Thoracic aorta (tissue), 2 donors: ENCODE data around the gene REC8. TPM values are rescaled to one million over a fixed set of nuclear protein-coding genes. Genes with fewer than 3 reads are reported as not detected.
"Not testable (repeated sequence)": the region's sequence is repeated elsewhere in the genome, so short reads cannot be mapped to it uniquely, and the experiment has no call there.

Experiments
- ATAC-seq: fragments of 150-250 bp; one replicate; pipeline ENCODE4 v1.8.0; 2017; ENCODE audit warnings: low read depth; ENCODE audit not compliant: insufficient number of reproducible peaks, low FRiP score
- DNase-seq: peaks from one replicate; pipeline ENCODE4 v3.0.0-alpha.2; 2020; ENCODE audit warnings: low spot score
- H3K27ac ChIP-seq, 2 donors: fragments of 200-600 bp; sonication (generic); 1 replicate in 1 of 2; 2 replicates in 1 of 2; pipeline ENCODE4 v1.5.1; 2016; ENCODE audit warnings: mild to moderate bottlenecking in 2 of 2, moderate library complexity in 2 of 2
- H3K27me3 ChIP-seq: fragments of 200-600 bp; sonication (generic); replicated peaks from 2 replicates; pipeline ENCODE4 v1.6.0; 2016; ENCODE audit warnings: mild to moderate bottlenecking; ENCODE audit not compliant: insufficient read depth
- H3K36me3 ChIP-seq: fragments of 200-600 bp; sonication (generic); one replicate; pipeline ENCODE4 v1.5.1; 2016
- H3K4me1 ChIP-seq, 2 donors: fragments of 200-600 bp; sonication (generic); 1 replicate in 1 of 2; 2 replicates in 1 of 2; pipeline versions ENCODE4 v1.5.1 to v1.6.0; 2016; ENCODE audit warnings: low read depth in 2 of 2, mild to moderate bottlenecking in 1 of 2; ENCODE audit not compliant: control insufficient read depth in 1 of 2
- H3K4me3 ChIP-seq: fragments of 200-600 bp; sonication (generic); 2 replicates; pipeline ENCODE4 v1.5.1; 2016; ENCODE audit warnings: mild to moderate bottlenecking
- H3K9me3 ChIP-seq: fragments of 200-600 bp; sonication (generic); 2 replicates; pipeline ENCODE4 v1.5.1; 2016
- CTCF ChIP-seq: fragments of 200-600 bp; sonication (generic); IDR thresholded peaks from one replicate; pipeline ENCODE4 v1.5.1; 2019; ENCODE audit warnings: antibody characterized with exemption
- total RNA-seq, 2 donors: library from RNA; depleted of rRNA; stranded (reverse); fragments of >200 nt; gene quantifications; one replicate each; pipeline versions ENCODE4 v1.1.0 to v1.2.3, GENCODE V29; 2016

REC8 gene
- total RNA-seq, 2 donors from 2014 or later: 13.1 to 23.6 TPM

GRCh38 chr14:24212924-24213865, 41.3 kb downstream of the REC8 start, which contains the start of gene CHMP4A:
Gene CHMP4A, minus strand, starts transcription at chr14:24213488. Its CDS starts 49 bp downstream, at chr14:24213439.
- DNase-seq: peak; percentile 97
- Histone ChIP-seq H3K4me1 (peaks cover 19 to 36% of the 10 kb centered on the region in 2 donors), H3K4me3 (peak within 1 kb of the TSS; percentile 89), H3K9me3 (no peaks in the 10 kb centered on the region), H3K27me3 (no peaks in the 10 kb centered on the region), H3K27ac (peak within 1 kb of the TSS; percentile 95 to 97), H3K36me3 (peaks cover 22% of the 10 kb centered on the region)
- TF ChIP-seq CTCF: peak; percentile 12
- ATAC-seq: peak; percentile 84

GRCh38 chr14:24213866-24214662, 42.2 kb downstream of the REC8 start:
- no peak for DNase-seq
- peaks cover 19% of the 10 kb centered on the region for H3K36me3 ChIP-seq
- no peaks in the 10 kb centered on the region for H3K27me3 ChIP-seq
- peak overlapping the region; percentile 89 for H3K4me3 ChIP-seq
- TF ChIP-seq CTCF: no peak
- H3K9me3 ChIP-seq: no peaks in the 10 kb centered on the region
- ATAC-seq: no peak
- peak overlapping the region; percentile 95 to 97 for H3K27ac ChIP-seq
- H3K4me1 ChIP-seq: peaks cover 19 to 36% of the 10 kb centered on the region in 2 donors

GRCh38 chr14:24215495-24216344, 43.8 kb downstream of the REC8 start, which contains the start of gene MDP1:
Gene MDP1, minus strand, starts transcription at chr14:24216066. Its CDS starts 111 bp downstream, at chr14:24215955.
- Histone ChIP-seq H3K9me3 (no peaks in the 10 kb centered on the region), H3K27ac (peak within 1 kb of the TSS; percentile 90 to 94), H3K27me3 (no peaks in the 10 kb centered on the region), H3K36me3 (peaks cover 8% of the 10 kb centered on the region), H3K4me1 (peaks cover 19 to 36% of the 10 kb centered on the region in 2 donors), H3K4me3 (peak within 1 kb of the TSS; percentile 97)
- ATAC-seq: peak; percentile 50
- peak; percentile 32 for TF ChIP-seq CTCF
- DNase-seq: peak; percentile 47

GRCh38 chr14:24216345-24216699, 44.4 kb downstream of the REC8 start:
- TF ChIP-seq CTCF: no peak
- H3K36me3 ChIP-seq: peaks cover 8% of the 10 kb centered on the region
- H3K27me3 ChIP-seq: no peaks in the 10 kb centered on the region
- H3K4me3 ChIP-seq: peak overlapping the region; percentile 97
- H3K4me1 ChIP-seq: peaks cover 19 to 36% of the 10 kb centered on the region in 2 donors
- ATAC-seq (no peak), DNase-seq (no peak)
- H3K9me3 ChIP-seq: no peaks in the 10 kb centered on the region
- H3K27ac ChIP-seq: peak overlapping the region; percentile 90 to 94

- not testable (repeated sequence) for H3K9me3 ChIP-seq, H3K27ac ChIP-seq, H3K36me3 ChIP-seq, DNase-seq, H3K27me3 ChIP-seq, H3K4me3 ChIP-seq, ATAC-seq
- peaks cover 19 to 32% of the 10 kb centered on the region in 2 donors for H3K4me1 ChIP-seq
These were observed 45.0 kb downstream of the REC8 start for GRCh38 chr14:24216876-24217275.
